ENCODE results near the gene ORMDL3. TPM values are rescaled to one million over a fixed set of nuclear protein-coding genes. Genes with fewer than 3 reads are reported as not detected.
A peak's percentile ranks its signal among the peaks of the same experiment; 100 is the strongest.

The ORMDL3 gene
- total and polyA plus RNA-seq, 8 donors: 36.4 to 78.1 (median 57.8) TPM

- Histone ChIP-seq H3K9me3 (no peaks in the 10 kb centered on the region), H3K4me1 (no peaks in the 10 kb centered on the region), H3K27ac (no peak overlapping the region), H3K4me3 (no peak overlapping the region), H3K27me3 (no peaks in the 10 kb centered on the region), H3K36me3 (no peaks in the 10 kb centered on the region)
- no peak for ATAC-seq
- intact Hi-C loops (cut with DNase I): no loop called here
- no peak for FAIRE-seq
- DNase-seq: no peak
- WGBS, 2 donors: 73 to 81% methylated on average over 16 of the region's 16 CpGs
- no peak for TF ChIP-seq CTCF (IDR thresholded peaks at IDR 0.05)
These were observed 17.0 kb upstream of the ORMDL3 start for GRCh38 chr17:39944393-39944711.

GRCh38 chr17:39943702-39944392, 16.4 kb upstream of the ORMDL3 start:
- H3K4me3 ChIP-seq: no peak overlapping the region
- H3K9me3 ChIP-seq: no peaks in the 10 kb centered on the region
- no peak for DNase-seq
- no peak overlapping the region for H3K27ac ChIP-seq
- no peaks in the 10 kb centered on the region for H3K36me3 ChIP-seq
- 81 to 86% methylated on average over 14 of the region's 14 CpGs for WGBS, 2 donors
- H3K4me1 ChIP-seq: no peaks in the 10 kb centered on the region
- no peaks in the 10 kb centered on the region for H3K27me3 ChIP-seq
- no peak for TF ChIP-seq CTCF (IDR thresholded peaks at IDR 0.05)
- FAIRE-seq: no peak
- no peak for ATAC-seq
- intact Hi-C loops (cut with DNase I): no loop called here

- H3K4me1 ChIP-seq: no peaks in the 10 kb centered on the region
- intact Hi-C loops (cut with DNase I): no loop called here
- H3K27ac ChIP-seq: no peak overlapping the region
- H3K36me3 ChIP-seq: no peaks in the 10 kb centered on the region
- WGBS, 2 donors: 54 to 64% methylated on average over 6 of the region's 6 CpGs
- H3K4me3 ChIP-seq: no peak overlapping the region
- ATAC-seq (peak in 3 of 4 donors; percentile 25 to 65 (median 42)), FAIRE-seq (no peak), DNase-seq (no peak)
- H3K27me3 ChIP-seq: no peaks in the 10 kb centered on the region
- no peaks in the 10 kb centered on the region for H3K9me3 ChIP-seq
- TF ChIP-seq CTCF (IDR thresholded peaks at IDR 0.05): no peak
These were observed 12.4 kb upstream of the ORMDL3 start for GRCh38 chr17:39939588-39940419.

GRCh38 chr17:39939106-39939505, 11.7 kb upstream of the ORMDL3 start:
- intact Hi-C loops (cut with DNase I): no loop called here
- Histone ChIP-seq H3K9me3 (no peaks in the 10 kb centered on the region), H3K4me3 (no peak overlapping the region), H3K4me1 (no peaks in the 10 kb centered on the region), H3K27me3 (no peaks in the 10 kb centered on the region), H3K27ac (no peak overlapping the region), H3K36me3 (no peaks in the 10 kb centered on the region)
- DNase-seq: no peak
- no peak for TF ChIP-seq CTCF (IDR thresholded peaks at IDR 0.05)
- WGBS, 2 donors: 83 to 89% methylated on average over 3 of the region's 3 CpGs
- no peak for ATAC-seq
- no peak for FAIRE-seq

Measured in pancreas (tissue), 10 donors.